ENCODE results near the gene TMEM161A. TPM values are rescaled to one million over a fixed set of nuclear protein-coding genes. Genes with fewer than 3 reads are reported as not detected.

TMEM161A gene
- total RNA-seq, 2 donors from 2014 or later, result 16.8 to 22.2 TPM

DNA sequence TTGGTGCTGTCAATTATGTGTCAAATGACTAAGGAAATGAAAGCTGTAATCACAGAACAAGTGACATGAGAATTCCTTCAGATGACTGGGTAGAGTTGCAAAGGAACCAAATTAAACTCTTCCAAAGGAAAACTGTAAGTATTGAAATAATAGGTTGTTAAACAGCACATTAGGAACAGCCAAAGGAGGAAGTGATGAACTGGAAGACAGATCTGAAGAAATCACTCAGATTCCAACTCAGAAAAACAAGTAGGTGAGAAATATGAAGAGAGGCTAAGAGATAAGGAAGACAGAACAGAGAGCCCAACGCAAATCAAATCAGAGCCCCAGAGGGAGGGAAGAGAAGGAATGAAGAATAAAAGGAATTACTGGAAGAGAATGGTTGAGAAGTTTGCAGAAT lies 15.4 kb downstream of the TMEM161A start:
- H3K27ac ChIP-seq, result no peak overlapping the region
- H3K9me3 ChIP-seq, result peaks cover 0 to 7% of the 10 kb centered on the region in 2 donors
- H3K4me3 ChIP-seq, result no peak overlapping the region
- no peak for DNase-seq (ENCODE audit: low spot score)
- peaks cover 7% of the 10 kb centered on the region for H3K36me3 ChIP-seq
- no peaks in the 10 kb centered on the region for H3K27me3 ChIP-seq
- H3K4me1 ChIP-seq, result no peaks in the 10 kb centered on the region
- TF ChIP-seq, protein P1, sequence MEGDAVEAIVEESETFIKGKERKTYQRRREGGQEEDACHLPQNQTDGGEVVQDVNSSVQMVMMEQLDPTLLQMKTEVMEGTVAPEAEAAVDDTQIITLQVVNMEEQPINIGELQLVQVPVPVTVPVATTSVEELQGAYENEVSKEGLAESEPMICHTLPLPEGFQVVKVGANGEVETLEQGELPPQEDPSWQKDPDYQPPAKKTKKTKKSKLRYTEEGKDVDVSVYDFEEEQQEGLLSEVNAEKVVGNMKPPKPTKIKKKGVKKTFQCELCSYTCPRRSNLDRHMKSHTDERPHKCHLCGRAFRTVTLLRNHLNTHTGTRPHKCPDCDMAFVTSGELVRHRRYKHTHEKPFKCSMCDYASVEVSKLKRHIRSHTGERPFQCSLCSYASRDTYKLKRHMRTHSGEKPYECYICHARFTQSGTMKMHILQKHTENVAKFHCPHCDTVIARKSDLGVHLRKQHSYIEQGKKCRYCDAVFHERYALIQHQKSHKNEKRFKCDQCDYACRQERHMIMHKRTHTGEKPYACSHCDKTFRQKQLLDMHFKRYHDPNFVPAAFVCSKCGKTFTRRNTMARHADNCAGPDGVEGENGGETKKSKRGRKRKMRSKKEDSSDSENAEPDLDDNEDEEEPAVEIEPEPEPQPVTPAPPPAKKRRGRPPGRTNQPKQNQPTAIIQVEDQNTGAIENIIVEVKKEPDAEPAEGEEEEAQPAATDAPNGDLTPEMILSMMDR (IDR thresholded peaks at IDR 0.05), result no peak

DNA sequence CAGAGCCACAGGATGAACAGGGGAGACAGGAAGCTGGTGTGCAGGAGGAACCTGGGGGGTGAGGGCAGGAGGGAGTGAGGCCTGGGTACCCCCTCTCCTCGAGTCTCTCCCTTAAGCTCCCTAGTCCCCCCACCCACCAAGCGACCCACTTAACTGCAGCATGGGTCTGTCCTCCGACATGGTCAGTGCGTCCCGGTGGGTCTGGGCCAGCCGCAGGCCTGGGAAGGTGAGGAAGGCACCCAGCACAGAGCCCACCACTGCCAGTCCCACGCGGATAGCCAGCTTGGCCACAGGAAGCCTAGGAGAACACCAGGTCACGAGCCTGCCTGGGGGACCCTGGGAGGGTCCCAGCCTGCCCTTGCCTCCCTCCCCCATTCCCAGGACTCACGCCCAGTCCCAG lies 16.9 kb downstream of the TMEM161A start:
- no peak for DNase-seq (ENCODE audit: low spot score)
- Histone ChIP-seq H3K36me3 (peaks cover 7% of the 10 kb centered on the region), H3K9me3 (peaks cover 0 to 7% of the 10 kb centered on the region in 2 donors), H3K4me3 (no peak overlapping the region), H3K27ac (no peak overlapping the region), H3K27me3 (no peaks in the 10 kb centered on the region), H3K4me1 (no peaks in the 10 kb centered on the region)
- TF ChIP-seq, protein P1 (IDR thresholded peaks at IDR 0.05), result no peak

DNA sequence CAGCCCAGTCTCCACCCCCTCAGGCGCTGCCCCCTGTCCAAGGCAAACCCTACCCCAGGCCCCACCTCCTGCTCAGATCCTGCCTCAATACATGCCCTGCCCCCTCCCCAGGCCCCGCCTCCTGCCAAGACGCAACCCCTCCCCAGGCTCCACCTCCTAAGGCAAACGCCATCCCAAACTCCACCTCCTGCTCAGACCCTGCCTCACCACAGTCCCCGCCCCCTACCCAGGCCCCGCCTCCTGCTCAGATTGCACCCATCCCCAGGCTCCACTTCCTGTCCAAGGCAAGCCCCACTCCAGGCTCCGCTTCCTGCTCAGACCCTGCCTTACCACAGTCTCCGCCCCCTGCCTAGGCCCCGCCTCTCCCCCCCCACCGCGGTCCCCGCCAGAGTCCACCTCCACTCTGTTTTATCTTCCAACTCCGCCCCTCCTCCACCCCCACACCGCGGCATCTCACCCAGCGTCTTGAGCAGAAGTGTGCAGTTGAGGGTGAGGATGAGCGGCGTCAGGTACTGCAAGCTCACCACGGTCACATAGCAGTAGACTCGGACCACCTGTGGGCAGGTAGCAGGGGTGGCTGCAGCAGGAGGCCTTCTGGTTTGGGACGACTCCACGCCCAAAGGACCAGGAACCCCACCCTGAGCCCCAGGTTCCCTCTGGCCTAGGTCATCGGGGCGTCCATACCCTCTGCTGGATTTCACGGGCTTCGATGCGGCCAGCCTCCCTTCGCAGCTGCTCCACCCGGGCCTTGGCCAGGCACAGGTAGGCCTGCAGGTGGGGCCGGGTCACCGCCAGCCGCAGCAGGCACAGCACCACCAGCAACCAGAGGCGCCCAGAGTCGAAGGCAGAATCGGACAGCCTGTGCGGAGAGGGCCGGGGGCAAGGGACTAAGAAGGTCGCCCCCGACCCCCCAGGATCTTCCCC lies 17.7 kb downstream of the TMEM161A start:
- TF ChIP-seq, protein P1 (IDR thresholded peaks at IDR 0.05), result no peak
- no peak for DNase-seq (ENCODE audit: low spot score)
- H3K27me3 ChIP-seq, result no peaks in the 10 kb centered on the region
- H3K9me3 ChIP-seq, result peaks cover 0 to 7% of the 10 kb centered on the region in 2 donors
- no peak overlapping the region for H3K27ac ChIP-seq
- no peak overlapping the region for H3K4me3 ChIP-seq
- no peaks in the 10 kb centered on the region for H3K4me1 ChIP-seq
- H3K36me3 ChIP-seq, result peaks cover 7% of the 10 kb centered on the region

DNA sequence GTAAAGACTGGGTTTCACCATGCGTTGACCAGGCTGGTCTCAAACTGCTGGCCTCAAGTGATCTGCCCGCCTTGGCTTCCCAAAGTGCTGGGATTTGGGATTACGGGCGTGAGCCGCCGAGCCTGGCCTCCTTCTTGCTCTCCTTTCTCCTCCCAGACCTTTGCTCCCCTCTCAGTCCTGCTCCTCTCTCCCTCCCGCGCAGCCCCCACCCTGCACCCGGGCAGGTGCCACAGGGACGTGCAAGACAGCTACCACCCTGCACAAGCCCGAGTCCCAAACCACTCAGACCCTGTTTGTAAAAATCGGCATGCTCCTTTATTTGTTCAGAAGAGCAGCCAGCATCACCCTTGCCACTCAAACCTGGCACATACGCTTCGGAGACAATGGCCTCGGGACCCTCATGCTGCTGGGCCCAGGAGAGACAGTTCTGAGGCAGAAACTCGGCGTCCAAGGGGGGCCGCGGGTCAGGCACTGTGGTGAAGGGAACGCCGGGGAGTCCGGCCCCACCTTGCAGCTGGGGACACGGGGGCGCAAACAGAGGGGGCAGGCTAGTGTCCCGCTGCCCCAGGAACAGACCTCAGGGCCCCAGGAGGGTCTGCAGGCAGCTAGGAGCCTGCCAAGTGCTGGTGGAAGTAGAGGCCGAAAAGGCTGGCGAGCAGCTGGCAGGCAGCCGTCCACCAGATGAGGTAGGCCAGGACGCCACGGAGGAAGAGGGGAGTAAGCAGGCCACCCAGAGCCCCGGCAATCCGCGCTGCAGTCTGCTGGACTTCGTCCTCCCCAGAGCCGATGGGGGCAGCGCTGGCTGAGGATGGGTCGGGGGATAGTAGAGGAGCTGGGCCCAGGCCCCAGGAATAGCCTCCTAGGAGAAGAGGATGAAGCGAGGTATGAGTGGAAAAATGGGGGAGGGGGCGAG lies 18.7 kb downstream of the TMEM161A start:
- Histone ChIP-seq H3K4me1 (no peaks in the 10 kb centered on the region), H3K9me3 (peaks cover 0 to 7% of the 10 kb centered on the region in 2 donors), H3K36me3 (peaks cover 7% of the 10 kb centered on the region), H3K27me3 (no peaks in the 10 kb centered on the region), H3K4me3 (no peak overlapping the region), H3K27ac (no peak overlapping the region)
- TF ChIP-seq, protein P1 (IDR thresholded peaks at IDR 0.05), result no peak
- DNase-seq (ENCODE audit: low spot score), result no peak

DNA sequence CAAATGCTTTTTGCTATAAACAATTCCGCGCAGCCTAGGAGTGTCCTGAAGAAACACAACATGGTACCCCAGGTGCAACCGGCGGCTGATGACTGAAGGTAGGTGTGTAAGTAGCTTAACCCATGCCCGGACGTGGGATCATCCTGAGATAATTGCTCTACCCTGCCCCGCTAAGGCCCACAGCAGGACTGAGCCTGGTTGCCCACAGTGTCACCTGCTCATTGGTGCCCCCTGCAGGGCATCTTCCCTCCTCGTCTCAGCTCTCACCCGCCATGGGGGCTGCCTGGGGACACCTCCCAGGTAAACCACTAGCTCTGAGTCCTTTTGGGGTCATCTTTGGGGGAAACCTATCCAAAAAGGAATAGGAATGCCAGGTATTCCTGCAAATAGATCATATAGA lies 22.3 kb downstream of the TMEM161A start:
- no peak overlapping the region for H3K4me3 ChIP-seq
- no peaks in the 10 kb centered on the region for H3K9me3 ChIP-seq
- DNase-seq (ENCODE audit: low spot score), result no peak
- peaks cover 0 to 1% of the 10 kb centered on the region in 2 donors for H3K4me1 ChIP-seq
- no peak overlapping the region for H3K27ac ChIP-seq
- peaks cover 7% of the 10 kb centered on the region for H3K36me3 ChIP-seq
- TF ChIP-seq, protein P1 (IDR thresholded peaks at IDR 0.05), result peak; percentile 19 to 40
- no peaks in the 10 kb centered on the region for H3K27me3 ChIP-seq

Data from right atrium auricular region (tissue), 2 donors.